Suprapubic skin (tissue), 3 donors: ENCODE results near the gene CPA2.

Source experiments
- CTCF ChIP-seq, 2 donors: fragments of 200-600 bp in 1 of 2; fragments of 450-650 bp in 1 of 2; sonication (generic) in 1 of 2; IDR thresholded peaks; one replicate each; pipeline ENCODE4 v1.5.1; 2016 to 2019; ENCODE audit warnings: antibody characterized with exemption in 2 of 2, mild to moderate bottlenecking in 1 of 2, moderate library complexity in 1 of 2
- EP300 ChIP-seq: sonication (generic); formaldehyde crosslinking; IDR thresholded peaks from one replicate; pipeline ENCODE4 v1.6.1; 2017; ENCODE audit warnings: antibody characterized with exemption

- TF ChIP-seq EP300 (no peak), CTCF (IDR thresholded peaks at IDR 0.05) (no peak)
These were observed 36.9 kb downstream of the CPA2 start for GRCh38 chr7:130303551-130303950.
